GM10248 (cell line): ENCODE results near the gene SNX17.
"Not testable (repeated sequence)": the region's sequence is repeated elsewhere in the genome, so short reads cannot be mapped to it uniquely, and the experiment has no call there.

ENCODE experiments used
- CTCF ChIA-PET: fragments of 300-600 bp; sonication (Branson Sonifier 250); formaldehyde crosslinking; extraction: SDS; loops from one replicate; lab custom pipeline; 2021; ENCODE audit warnings: antibody characterized with exemption; lab: Yijun Ruan, JAX
- POLR2A ChIA-PET: fragments of 350-650 bp; sonication (Branson Sonifier 250); formaldehyde crosslinking; extraction: SDS; loops from one replicate; lab custom pipeline; 2020; ENCODE audit warnings: antibody characterized with exemption; lab: Yijun Ruan, JAX
- DNase-seq: peaks from one replicate; pipeline ENCODE4 v3.0.0; 2012; ENCODE audit errors: extremely low spot score
- TF ChIP-seq, protein P1 (sequence below): IDR thresholded peaks from 2 replicates; pipeline ENCODE4 v1.5.1; 2012; ENCODE audit warnings: mild to moderate bottlenecking, low read depth; ENCODE audit errors: extremely low read depth, missing control alignments, control extremely low read depth

SNX17 gene

DNA sequence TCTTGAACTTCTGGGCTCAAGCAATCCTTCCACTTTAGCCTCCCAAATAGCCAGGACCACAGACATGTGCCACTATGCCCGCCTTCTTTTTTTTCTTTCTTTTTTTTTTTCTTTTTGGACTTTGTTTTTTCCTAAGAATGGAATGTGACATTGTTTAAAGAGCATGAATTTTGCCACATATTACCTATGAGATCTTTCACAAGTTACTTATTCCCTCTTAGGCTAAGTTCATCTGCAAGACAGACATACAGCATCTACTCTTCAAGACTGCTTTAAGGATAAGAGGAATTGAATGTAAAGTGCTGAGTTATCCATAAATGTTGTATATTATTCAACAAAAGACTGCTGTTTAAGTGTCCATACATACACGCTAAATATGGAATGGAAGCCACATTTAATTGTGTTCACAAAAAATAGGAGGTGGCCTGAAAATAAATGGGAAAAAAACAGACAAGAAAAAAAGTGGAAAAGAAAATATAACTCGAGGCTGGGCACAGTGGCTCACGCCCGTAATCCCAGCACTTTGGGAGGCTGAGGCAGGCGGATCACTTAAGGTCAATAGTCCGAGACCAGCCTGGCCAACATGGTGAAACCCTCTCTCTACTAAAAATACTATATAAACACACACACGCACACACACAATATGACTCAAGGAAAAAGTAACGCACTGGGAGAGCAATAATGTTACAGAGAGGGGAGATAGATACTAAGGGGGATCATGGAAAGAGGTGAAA lies 42.2 kb downstream of the SNX17 start:
- ChIA-PET POLR2A (no interaction called here), CTCF (no interaction called here)
- no peak for DNase-seq
- TF ChIP-seq, protein P1, sequence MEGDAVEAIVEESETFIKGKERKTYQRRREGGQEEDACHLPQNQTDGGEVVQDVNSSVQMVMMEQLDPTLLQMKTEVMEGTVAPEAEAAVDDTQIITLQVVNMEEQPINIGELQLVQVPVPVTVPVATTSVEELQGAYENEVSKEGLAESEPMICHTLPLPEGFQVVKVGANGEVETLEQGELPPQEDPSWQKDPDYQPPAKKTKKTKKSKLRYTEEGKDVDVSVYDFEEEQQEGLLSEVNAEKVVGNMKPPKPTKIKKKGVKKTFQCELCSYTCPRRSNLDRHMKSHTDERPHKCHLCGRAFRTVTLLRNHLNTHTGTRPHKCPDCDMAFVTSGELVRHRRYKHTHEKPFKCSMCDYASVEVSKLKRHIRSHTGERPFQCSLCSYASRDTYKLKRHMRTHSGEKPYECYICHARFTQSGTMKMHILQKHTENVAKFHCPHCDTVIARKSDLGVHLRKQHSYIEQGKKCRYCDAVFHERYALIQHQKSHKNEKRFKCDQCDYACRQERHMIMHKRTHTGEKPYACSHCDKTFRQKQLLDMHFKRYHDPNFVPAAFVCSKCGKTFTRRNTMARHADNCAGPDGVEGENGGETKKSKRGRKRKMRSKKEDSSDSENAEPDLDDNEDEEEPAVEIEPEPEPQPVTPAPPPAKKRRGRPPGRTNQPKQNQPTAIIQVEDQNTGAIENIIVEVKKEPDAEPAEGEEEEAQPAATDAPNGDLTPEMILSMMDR = no peak

DNA sequence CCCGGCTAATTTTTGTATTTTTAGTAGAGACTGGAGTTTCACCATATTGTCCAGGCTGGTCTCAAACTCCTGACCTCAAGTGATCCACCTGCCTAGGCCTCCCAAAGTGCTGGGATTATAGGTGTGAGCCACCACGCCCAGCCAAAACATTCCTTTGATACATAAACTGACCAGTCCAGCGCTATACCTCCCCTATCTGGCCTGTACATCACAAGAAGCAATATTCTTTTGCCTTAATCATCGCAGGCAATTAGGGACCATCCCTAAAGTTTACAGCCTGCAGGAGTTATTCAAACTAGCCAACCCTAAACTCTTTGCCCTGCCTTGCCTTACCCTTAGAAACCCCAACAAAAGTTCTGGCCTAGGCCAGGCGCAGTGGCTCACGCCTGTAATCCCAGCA lies 45.7 kb downstream of the SNX17 start:
- TF ChIP-seq, protein P1 = no peak
- ChIA-PET CTCF (interaction anchor here (1.4 kb wide), 1 partner anchor 12 kb away, joined by 3 read pairs; the partner anchor contains the start of gene NRBP1), POLR2A (no interaction called here)
- no peak for DNase-seq

- no peak for DNase-seq
- TF ChIP-seq, protein P1 = no peak
- ChIA-PET POLR2A (no interaction called here), CTCF (interaction anchor here (1.0 to 1.5 kb wide), 3 partner anchors 11 to 22 kb away, joined by 3 read pairs; no protein-coding TSS in a partner anchor)
These were observed 50.6 kb downstream of the SNX17 start for GRCh38 chr2:27420996-27421395.

DNA sequence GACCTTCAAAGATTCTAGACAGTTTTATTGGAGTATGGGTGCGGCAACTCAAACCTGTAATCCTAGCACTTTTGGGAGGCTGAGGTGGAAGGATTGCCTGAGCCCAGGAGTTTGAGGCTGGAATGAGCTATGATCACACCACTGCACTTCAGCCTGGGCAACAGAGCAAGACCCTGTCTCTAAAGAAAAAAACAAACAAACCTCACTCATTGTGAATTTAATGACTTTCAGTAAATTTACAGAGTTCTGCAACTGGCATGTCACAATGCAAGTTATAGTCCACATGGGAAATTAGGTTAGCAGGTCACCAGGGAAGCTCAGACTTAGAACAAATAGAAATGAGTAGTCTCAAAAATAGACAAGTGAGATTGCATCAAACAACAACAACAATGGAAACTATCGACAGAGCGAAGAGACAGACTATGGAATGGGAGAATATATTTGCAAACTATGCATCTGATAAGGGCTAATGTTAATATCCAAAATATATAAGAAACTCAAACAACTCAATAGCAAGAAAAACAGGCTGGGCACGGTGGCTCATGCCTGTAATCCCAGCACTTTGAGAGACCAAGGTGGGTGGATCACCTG lies 51.3 kb downstream of the SNX17 start:
- POLR2A ChIA-PET = no interaction called here
- CTCF ChIA-PET = interaction anchor here (1.0 to 1.2 kb wide), 2 partner anchors 12 to 23 kb away, joined by 3 read pairs; no protein-coding TSS in a partner anchor
- no peak for DNase-seq
- TF ChIP-seq, protein P1 = no peak

GRCh38 chr2:27422958-27423357 lies 52.5 kb downstream of the SNX17 start:
- TF ChIP-seq, protein P1 = no peak
- ChIA-PET POLR2A (no interaction called here), CTCF (interaction anchor here (1.2 kb wide), 1 partner anchor 9 kb away, joined by 3 read pairs; no protein-coding TSS in a partner anchor)
- DNase-seq = no peak

DNA sequence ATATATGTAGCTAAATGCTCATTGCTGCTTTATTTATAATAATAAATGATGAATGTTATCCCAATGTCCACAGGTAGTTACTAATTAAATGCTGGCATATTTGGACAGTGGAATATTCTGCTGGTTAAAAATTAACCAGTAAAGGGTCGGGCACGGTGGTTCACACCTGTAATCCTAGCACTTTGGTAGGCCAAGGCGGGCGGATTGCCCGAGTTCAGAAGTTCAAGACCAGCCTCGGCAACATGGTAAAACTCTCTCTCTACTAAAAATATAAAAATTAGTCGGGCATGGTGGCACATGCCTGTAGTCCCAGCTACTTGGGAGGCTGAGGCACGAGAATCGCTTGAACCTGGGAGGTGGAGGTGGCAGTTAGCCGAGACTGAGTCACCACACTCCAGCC lies 54.6 kb downstream of the SNX17 start:
- DNase-seq, POLR2A ChIA-PET: not testable (repeated sequence)
- CTCF ChIA-PET = interaction anchor here (1.4 to 1.9 kb wide), 3 partner anchors 11 to 259 kb away, joined by 3 to 4 read pairs (median 3); no protein-coding TSS in a partner anchor
